Kidney (tissue), 14 donors: ENCODE data around the gene AKAP17A. TPM values are rescaled to one million over a fixed set of nuclear protein-coding genes. Genes with fewer than 3 reads are reported as not detected.

Experiments
- DNase-seq, 5 donors: peaks; one replicate each; pipeline ENCODE4 v3.0.0-alpha.2; 2013 to 2020
- FAIRE-seq: peaks from 2 replicates; lab custom pipeline; 2012; peaks lifted over from hg19 to GRCh38; lab: Jason Lieb, UNC
- H3K27ac ChIP-seq, 2 donors: one replicate each; pipeline ENCODE4 v1.7.0; 2013; ENCODE audit warnings: low read depth in 2 of 2, low read length in 2 of 2, inconsistent platforms in 1 of 2
- H3K27me3 ChIP-seq: one replicate; pipeline ENCODE4 v1.7.1; 2013; ENCODE audit warnings: low read length, inconsistent platforms; ENCODE audit not compliant: control insufficient read depth, insufficient read depth
- H3K36me3 ChIP-seq, 3 donors: one replicate each; pipeline versions ENCODE4 v1.7.0 to v1.7.1; 2013; ENCODE audit warnings: low read length in 3 of 3, control low read depth in 1 of 3, inconsistent platforms in 1 of 3; ENCODE audit not compliant: insufficient read depth in 3 of 3, control insufficient read depth in 2 of 3
- H3K4me1 ChIP-seq, 3 donors: one replicate each; pipeline versions ENCODE4 v1.7.0 to v1.7.1; 2013; ENCODE audit warnings: low read length in 3 of 3, inconsistent platforms in 1 of 3, low read depth in 1 of 3; ENCODE audit not compliant: control insufficient read depth in 2 of 3, insufficient read depth in 2 of 3
- H3K4me3 ChIP-seq, 3 donors: one replicate each; pipeline versions ENCODE4 v1.7.0 to v1.8.1; 2013; ENCODE audit warnings: low read length in 3 of 3, control low read depth in 1 of 3, inconsistent platforms in 1 of 3
- H3K9ac ChIP-seq, 3 donors: one replicate each; pipeline versions ENCODE4 v1.7.0 to v1.7.1; 2013; ENCODE audit warnings: low read length in 3 of 3, control low read depth in 1 of 3, inconsistent platforms in 1 of 3
- H3K9me3 ChIP-seq, 3 donors: one replicate each; pipeline versions ENCODE4 v1.7.0 to v1.7.1; 2013; ENCODE audit warnings: low read length in 3 of 3, control low read depth in 1 of 3, inconsistent platforms in 1 of 3; ENCODE audit not compliant: control insufficient read depth in 2 of 3, insufficient read depth in 1 of 3
- CTCF ChIP-seq: IDR thresholded peaks from 3 replicates; pipeline ENCODE4 v1.5.1; 2012; ENCODE audit warnings: mild to moderate bottlenecking, moderate library complexity, borderline replicate concordance; ENCODE audit not compliant: insufficient read depth; ENCODE audit errors: extremely low read depth
- intact Hi-C: fragments of 100-400 bp; cut with DNase I; formaldehyde crosslinking; loops from one replicate; pipeline ENCODE4 v1.11.1; 2022
- polyA plus RNA-seq: library from polyadenylated mRNA; stranded (reverse); fragments of 350-450 nt; fragmentation: Illumina TruSeq; extraction: RNeasy Lipid Tissue Mini Kit (QIAGEN cat#74804); gene quantifications from one replicate; pipeline ENCODE4 v1.2.3, GENCODE V29; 2014; ENCODE audit warnings: low read depth, low replicate concordance; ENCODE audit not compliant: insufficient read depth
- total RNA-seq: library from RNA; stranded (reverse); fragmentation: NEBNext Ultra II Directional; extraction: Animal tissue kit (Norgen Biotek cat#: 25700); gene quantifications from one replicate; pipeline ENCODE4 v1.2.1, GENCODE V29; 2021
- donor health status: control.
- donor health status: control.
- donor health status: control.
- donor health status: control.
- donor health status: control.
- donor health status: DM: yes; HTN: yes; CAD: no.
- donor health status: Normal renal cell carcinoma (clear cell type).

AKAP17A gene
- total and polyA plus RNA-seq, 2 donors from 2014 or later: 19.6 to 45.1 TPM

- H3K4me1 ChIP-seq: peaks cover 0 to 2% (median 0%) of the 10 kb centered on the region in 3 donors
- peaks cover 0 to 6% (median 1%) of the 10 kb centered on the region in 3 donors for H3K9me3 ChIP-seq
- no peak overlapping the region for H3K4me3 ChIP-seq
- H3K36me3 ChIP-seq: peaks cover 14 to 57% (median 40%) of the 10 kb centered on the region in 3 donors
- no peak overlapping the region for H3K27ac ChIP-seq
- no peak for TF ChIP-seq CTCF
- no peaks in the 10 kb centered on the region for H3K27me3 ChIP-seq
- FAIRE-seq (no peak), DNase-seq (peak in 1 of 5 donors; percentile 32)
- intact Hi-C loops: no loop called here
- no peak overlapping the region for H3K9ac ChIP-seq
Measured at GRCh38 chrX:1598876-1599790, 7.7 kb downstream of the AKAP17A start.

- intact Hi-C loops: no loop called here
- peaks cover 13 to 51% (median 39%) of the 10 kb centered on the region in 3 donors for H3K36me3 ChIP-seq
Measured at GRCh38 chrX:1599791-1600405, 8.5 kb downstream of the AKAP17A start.

GRCh38 chrX:1600406-1601050 lies 9.1 kb downstream of the AKAP17A start:
- intact Hi-C loops: no loop called here
- FAIRE-seq: no peak

More at GRCh38 chrX:1599791-1600405, 8.5 kb downstream of the AKAP17A start:
- Histone ChIP-seq H3K4me1 (peaks cover 0 to 2% (median 0%) of the 10 kb centered on the region in 3 donors), H3K27me3 (no peaks in the 10 kb centered on the region), H3K9ac (no peak overlapping the region), H3K9me3 (peaks cover 0 to 6% (median 1%) of the 10 kb centered on the region in 3 donors), H3K4me3 (no peak overlapping the region), H3K27ac (no peak overlapping the region)
- DNase-seq: peak in 1 of 5 donors; percentile 58
- no peak for FAIRE-seq
- TF ChIP-seq CTCF: no peak

More at GRCh38 chrX:1600406-1601050, 9.1 kb downstream of the AKAP17A start:
- H3K9me3 ChIP-seq: peaks cover 0 to 6% (median 1%) of the 10 kb centered on the region in 3 donors
- no peak overlapping the region for H3K27ac ChIP-seq
- no peaks in the 10 kb centered on the region for H3K27me3 ChIP-seq
- peak in 2 of 5 donors; percentile 34 to 66 for DNase-seq
- H3K4me3 ChIP-seq: no peak overlapping the region
- peaks cover 11 to 45% (median 34%) of the 10 kb centered on the region in 3 donors for H3K36me3 ChIP-seq
- no peak for TF ChIP-seq CTCF
- H3K4me1 ChIP-seq: peaks cover 0 to 2% (median 0%) of the 10 kb centered on the region in 3 donors
- H3K9ac ChIP-seq: no peak overlapping the region
